Stimulated activated CD8-positive, alpha-beta memory T cell treated with anti-CD3 and anti-CD28 coated beads, Interleukin-7, amount 100 ng/mL, for 24 hours (primary cell): Measurements from ENCODE around the gene AGPAT4.
"Not testable (repeated sequence)": the region's sequence is repeated elsewhere in the genome, so short reads cannot be mapped to it uniquely, and the experiment has no call there.

Experiments
- DNase-seq: peaks from one replicate; pipeline ENCODE4 v3.0.0-alpha.2; 2020; ENCODE audit warnings: low read depth

AGPAT4 gene

DNA sequence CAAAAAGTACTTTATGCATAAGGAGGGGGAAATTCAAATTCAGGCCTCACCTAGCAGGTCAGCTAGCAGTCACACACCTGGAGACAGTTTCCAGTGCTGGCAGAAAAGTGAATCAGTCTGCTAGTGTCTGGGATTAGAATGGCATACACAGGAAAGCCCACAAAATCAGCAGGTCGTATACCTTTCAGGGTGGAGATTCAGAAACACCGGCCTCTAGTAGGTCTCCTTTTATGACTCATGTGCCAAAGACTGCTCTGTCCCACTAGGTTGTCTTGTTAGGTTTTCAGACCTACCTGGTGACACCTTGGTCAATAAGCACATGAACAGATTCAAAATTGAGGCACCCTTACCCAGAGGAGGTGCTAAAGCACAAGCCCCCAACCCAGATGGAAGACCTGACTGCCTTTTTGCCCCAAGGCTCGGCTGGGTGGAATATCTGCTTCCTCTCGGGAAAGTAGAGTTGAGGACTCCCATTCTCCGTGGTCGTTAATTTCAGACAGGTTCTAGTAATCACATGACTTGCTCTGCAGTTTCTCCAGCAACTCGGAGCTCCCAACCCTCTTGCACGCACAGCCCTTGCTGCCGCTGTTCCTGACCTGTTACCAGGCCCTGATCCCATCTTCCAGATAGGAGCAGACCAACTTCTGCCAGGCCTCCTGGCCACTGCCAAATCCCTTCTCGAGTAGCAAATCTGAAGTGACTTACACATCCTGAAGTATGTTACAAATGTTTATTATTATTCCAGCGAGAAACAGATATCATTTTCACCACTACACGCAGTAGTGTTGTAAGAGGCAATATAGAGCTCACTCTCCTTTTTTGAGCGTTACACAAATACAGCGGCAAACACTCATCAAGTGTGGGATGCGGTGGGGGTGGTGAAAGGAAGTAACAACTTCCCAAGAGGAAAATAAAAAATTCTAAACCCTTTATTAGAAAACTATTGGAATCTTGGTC, 46.6 kb downstream of the AGPAT4 start:
- DNase-seq = no peak

DNA sequence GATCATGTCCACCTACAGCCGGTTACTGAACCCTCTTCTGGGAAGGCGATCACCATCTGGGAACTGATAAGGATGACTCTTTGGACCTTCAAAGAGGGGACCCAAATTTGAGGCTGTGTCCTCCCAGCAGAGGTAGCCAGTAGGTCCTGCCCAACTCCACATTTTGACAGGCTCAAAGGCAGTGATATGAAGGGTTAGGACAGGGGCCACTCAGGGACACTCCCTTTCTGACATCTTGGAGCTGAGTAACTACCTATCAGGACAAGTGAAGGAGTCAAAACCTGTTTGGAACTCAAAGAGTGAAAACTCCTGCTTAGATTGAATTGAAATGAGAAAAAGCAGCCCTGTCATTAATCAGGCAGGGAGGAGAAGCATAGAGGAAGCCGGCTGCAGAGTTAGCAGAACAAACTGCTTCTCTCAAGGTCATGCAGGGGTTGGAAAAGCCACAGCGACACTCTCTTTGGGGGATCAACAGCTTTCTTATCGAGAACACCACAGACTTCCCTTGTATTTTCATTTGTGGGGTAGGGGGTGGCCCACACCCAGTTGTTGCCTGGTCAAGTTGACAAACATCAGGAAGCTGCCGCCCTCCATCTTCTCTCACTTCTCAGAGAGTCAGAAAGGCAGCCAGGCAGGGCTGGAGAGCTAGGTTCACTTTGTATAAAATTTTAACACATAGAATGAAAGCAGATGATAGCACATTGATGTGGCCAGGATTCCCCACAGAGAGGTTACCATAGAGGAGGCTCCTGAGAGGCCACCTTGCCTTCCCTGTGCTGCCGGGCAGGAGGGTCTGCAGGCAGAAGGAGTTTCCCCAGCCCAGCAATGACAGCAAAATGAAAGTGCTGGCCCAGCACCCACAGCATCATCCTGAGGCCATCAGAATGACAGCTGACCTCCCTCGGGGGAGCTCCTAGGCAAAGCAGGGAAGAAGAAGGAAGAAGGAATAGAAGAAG, 47.6 kb downstream of the AGPAT4 start:
- no peak for DNase-seq

DNA sequence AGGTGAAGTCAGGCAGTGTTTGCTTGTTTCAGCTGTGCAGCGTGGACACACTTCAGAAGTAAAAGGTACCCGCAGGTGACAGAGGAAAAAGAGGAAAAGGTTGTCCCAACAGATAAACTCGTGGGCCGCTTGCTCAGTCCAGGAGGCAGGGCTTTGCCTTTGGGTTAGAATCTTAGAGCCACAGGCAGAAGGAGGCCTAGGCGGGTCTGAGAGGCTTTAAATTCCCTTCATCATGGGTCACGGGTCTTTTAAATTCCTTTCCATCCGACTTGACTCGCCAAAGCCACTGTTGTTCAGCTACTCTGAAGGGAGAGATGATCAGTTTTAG, 48.2 kb downstream of the AGPAT4 start:
- no peak for DNase-seq

DNA sequence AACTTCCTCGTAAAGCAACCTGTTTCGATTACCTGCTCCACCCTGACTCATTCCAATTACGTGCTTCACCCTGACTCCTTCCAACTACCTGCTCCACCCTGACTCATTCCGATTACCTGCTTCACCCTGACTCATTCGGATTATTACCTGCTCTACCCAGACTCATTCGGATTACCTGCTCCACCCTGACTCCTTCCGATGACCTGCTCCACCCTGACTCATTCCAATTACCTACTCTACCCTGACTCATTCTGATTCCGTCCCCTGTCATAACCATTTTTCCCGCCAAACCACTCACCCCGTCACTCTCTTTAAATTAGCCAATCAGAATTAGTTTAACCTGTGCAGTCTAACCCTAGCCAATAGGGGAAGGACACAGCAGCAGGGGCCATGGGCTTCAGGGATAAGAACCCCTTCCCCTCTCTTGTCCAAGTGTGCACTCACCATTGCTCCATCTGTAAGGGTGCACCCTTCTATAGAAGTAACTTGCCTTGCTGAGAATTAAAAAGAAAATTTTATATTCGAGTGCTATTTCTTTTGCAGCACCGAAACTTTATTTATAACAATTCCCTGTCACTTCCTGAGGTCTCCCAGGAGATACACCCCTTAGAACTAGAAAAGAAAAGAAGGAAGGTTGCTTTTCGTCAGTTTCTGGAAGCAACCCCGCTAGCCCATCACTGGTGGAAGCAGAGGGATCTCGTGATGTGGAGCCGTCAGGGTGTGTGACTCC, 48.7 kb downstream of the AGPAT4 start:
- DNase-seq = not testable (repeated sequence)

DNA sequence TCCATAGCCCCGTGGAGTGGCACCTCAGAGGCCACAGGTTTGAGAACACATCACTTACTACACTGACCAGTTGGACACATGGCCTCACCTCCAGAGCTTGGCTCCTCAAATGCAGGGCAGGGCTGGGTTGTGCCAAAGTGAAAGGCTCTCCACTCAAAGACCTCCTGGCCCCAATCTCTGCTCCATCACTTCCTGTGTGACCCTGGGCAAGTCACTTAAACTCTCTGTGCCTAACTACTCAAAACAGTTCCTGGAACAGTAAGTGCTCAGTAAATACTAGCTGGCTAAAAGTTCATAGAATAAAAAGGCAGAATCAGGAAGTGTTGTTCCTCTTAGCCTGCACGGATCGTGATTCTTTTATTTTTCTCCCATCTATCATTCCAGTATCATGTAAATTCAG, 50.2 kb downstream of the AGPAT4 start:
- DNase-seq = no peak

DNA sequence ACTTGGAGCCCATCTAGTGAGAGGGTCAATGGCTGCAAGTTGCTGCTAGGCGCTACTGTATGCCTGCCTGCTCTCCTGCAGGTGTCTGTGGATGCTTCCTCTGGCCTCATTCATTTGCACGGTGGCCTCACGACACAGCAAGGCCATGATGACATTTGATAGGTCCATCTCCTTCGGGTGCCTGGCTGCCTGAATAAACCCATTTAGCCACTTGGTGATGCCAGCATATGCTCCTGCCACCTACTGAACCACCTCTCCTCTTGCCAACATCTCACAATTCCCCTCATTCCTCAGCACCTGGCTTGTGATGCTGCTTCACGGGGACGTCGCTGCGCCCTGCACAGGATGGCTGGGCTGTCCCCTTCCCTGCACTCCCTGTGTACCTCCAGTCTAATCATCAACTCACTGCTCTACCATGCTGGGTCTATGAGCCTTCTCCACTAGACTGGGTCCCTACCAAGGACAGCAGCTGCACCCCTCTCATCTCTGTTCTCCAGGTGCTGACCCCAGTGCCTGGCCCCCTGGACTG, 51.1 kb downstream of the AGPAT4 start:
- DNase-seq = no peak

DNA sequence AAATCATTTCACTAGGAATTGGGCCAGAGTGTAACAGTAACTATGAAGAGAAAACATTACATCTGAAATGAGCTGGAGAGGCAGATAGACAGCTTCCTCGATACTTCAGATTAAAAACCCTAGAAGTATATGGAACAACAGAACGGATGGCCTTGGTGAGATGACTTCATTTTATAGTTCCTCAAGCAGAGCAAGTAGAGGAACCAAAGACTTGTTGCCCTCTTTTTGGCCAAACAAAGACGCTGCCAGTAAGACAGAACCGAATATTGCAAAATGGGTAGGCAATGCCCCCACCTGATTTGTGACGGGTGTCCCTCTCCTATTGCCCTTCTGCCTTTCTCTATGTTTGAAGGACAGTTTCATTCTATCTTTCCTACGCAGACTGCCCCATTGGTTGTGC, 53.5 kb downstream of the AGPAT4 start:
- DNase-seq = no peak

DNA sequence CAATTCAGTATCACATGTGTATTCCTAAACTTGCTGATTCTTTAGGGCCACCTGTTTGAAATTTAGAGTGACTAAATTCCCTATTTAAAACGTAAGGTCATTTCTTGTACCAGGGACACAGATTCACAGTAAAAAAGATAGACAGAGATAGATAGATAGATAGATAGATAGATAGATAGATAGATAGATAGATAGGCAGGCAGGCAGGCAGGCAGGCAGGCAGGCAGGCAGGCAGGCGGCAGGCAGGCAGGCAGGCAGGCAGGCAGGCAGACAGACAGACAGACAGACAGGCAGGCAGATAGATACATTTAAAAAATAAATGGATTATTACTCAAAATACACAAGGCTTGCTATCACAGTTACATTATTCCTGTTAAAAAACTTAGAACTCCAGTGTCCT, 54.2 kb downstream of the AGPAT4 start:
- DNase-seq = no peak

DNA sequence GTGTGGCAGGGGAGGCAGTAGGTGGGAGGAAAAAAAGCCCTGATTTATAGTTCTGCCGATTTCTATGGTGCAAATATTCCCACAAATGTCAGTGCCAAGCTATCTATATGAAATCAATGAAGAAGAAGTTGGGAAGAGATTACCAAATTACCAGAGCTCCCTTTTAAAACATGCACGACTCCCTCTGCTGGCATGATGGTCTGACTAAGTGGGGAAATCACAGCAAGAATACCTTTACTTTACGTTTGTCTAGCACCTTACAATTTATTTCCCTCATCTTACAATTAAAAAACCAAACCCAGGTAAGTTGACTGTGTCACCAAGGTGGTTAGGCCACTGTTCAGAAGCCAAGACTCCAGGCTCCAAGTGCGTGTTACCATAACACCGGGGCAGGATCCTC, 55.6 kb downstream of the AGPAT4 start:
- no peak for DNase-seq

DNA sequence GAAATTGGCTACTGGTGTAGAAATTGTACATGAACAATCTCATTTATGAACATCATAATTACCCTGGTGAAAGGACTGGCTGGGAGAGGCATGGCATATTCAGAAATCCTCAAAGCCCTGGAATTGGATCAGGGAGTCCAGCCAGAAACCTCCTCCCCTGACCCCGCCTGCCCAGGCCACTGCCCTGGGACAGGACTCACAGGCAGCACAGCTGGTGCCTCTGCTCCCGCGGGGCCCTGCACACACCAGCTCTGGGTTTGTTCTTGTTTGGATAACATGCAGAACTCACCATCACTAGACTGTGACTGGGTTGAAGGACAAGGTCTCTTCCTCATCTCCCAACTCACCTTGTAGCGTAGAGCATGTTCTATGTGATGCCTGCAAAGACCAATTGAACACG, 56.2 kb downstream of the AGPAT4 start:
- no peak for DNase-seq

DNA sequence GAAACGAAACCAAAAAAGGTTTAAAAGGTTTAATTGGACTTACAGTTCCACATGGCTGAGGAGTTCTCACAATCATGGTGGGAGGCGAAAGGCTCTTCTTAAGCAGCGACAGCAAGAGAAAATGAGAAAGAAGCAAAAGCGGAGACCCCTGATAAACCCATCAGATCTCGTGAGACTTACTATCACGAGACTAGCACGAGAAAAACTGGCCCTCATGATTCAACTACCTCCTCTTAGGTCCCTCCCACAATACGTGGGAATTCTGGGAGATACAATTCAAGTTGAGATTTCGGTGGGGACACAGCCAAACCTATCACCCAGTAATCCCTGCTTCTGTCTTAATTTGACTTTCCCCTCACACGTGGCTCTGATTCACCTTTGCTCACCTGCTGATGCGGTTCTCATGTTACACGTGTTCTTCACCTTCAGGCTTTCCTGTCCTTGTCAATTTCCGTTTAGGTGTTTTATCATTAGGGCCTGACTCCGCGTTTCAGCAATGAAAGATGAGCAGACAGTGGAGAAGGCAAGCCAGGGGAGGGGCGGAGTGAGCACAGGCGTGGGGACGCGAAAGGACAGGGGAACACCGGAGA, 57.1 kb downstream of the AGPAT4 start:
- DNase-seq = no peak

DNA sequence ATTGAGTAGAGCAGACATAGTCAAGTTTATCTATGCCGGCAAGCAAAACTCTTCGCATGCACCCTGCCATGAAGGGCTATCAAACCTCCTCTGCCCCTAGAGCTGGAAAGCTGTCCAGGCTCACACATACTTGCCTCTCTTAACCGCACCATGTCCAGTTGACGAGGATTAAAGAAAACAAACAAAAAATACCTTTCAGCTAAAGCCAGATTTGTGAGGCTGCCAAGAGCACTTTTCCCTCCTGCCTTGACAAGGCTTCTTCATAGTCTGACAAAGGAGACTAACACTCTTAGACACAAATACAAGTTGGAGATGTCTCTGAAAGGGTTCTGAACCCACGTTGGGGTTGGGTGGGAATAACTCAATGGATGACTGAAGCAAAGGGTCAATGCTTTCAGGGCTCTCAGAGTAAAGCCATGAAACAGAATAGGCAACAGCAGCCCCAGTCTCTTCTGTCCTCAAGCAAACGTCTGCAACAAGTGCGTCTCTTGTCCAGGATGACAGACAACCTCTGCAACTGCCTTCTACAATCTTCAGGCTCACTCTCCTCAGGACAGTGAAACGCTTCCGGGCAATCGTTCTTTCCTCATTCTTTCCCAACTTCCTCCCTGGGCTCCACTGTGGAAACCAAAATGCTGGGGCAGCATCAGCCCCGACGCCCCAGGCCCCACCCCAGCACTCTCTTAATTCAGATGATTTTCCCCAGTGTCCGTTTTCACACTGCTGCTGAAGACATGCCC, 57.8 kb downstream of the AGPAT4 start:
- DNase-seq = no peak

DNA sequence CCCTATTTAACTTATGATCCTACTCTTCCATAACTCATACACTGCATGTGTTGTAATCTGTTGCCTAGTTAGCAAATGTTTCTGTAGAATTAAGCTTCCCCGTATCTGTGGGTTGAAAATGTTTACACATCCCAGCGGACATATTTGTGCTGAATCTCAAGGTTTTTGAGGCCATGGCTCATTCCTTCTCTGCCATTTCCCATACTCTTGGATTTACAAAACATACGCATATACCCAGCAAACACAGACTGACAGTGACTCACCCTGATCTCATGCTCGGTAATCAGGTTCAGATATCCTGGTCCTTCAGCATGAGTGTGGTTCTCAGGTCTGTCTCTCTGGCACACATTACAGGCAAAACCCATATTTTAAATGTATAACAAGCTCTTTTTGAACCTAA, 58.7 kb downstream of the AGPAT4 start:
- DNase-seq = no peak

DNA sequence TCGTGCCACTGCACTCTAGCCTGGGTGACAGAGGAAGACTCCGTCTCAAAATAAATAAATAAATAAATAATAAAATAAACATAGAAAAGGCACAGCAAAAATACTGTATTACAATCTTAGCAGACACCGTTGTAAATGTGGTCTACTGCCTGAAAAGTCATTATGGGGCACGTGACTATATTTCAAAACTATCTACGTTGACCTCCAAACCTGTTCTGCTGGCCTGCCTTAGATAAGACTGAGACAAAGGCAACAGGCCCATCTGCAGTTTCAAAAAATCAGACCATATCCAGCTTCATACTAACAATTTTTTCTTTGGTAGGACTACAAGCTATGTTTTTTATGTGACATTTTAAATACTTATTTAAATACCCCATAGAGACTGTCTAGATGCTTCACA, 59.1 kb downstream of the AGPAT4 start:
- DNase-seq = no peak

DNA sequence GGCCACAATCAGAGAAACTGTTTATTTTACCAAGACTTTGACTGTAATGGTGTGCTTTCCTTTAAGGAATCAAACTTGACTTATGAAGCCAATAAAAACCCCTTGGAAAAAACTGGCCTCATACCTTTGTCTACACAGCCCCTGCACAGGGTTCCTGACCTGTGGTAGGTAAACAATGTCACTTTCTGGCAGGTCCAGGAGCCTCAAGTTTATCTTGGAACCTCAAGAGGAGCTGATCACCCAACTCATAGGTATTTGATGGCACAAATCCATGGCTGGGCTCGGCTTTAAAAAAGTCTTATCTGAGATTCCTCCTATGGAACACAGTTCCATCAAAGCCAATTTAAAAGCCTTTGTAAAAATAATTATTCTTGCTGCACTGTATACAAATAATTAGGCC, 61.0 kb downstream of the AGPAT4 start:
- DNase-seq = no peak

DNA sequence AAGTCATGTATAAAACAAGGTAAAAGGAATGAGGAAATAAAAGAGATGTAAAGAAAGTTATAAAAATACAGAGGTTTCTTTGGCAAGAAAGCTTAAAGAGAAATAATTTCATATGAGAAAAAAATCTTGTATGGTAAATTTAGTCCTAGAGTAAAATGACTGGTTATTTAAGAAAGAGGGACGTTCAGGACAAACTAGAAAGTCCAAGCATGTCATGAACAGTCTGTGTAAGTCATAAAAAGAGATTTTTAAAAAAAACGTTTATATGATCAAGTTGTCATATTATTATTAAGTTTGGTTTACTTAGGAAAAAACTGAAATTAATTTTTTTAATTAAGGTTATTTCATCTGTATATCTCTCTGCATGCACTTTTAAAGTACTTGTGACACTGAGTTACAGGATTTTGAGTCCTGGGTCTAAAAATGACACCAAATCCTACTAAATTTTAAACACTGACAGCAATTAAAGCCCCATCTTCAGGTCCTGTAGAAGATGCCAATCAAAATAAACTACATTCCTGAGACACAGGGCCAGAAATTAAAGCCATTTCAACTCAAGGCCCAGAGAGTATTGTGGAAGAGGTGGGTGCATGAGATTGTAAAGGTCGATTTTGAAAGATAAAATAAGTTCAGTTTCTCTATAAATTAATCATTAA, 62.4 kb downstream of the AGPAT4 start:
- no peak for DNase-seq

DNA sequence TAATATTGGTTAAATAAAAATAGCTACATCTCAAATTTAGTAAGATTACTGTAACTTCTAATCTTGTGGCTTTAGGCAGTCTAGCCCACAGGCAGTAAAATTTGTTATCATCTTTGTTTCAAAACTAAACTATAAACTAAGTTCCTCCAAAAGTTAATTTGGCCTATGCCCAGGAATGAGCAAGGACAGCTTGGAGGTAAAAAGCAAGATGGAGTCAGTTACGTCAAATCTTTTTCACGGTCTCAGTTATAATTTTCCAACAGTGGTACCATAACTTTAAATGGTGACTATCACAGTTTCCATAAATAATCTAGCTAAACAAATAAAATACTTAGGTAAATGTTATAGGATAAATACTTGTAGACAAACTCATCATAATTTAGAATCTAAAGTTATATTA, 63.0 kb downstream of the AGPAT4 start:
- no peak for DNase-seq

DNA sequence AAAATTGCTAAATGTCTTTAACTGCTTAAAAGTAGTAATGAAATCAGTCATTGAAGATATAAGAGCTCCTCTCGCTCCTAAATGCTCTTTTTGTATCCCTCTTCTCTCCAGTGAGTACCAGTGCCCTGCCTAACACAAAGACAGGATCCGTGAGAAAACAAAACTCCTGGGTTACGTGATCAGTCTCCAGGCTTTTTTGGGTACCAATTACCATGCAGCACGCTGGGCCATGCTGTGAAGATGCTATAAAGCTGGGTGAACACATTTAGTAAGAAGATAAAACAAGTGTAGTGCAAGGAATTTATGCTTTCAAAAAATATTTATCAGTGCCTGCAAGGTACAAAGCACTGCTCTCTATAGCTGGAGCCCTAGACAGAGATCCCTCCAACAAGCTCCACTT, 66.7 kb downstream of the AGPAT4 start:
- no peak for DNase-seq

DNA sequence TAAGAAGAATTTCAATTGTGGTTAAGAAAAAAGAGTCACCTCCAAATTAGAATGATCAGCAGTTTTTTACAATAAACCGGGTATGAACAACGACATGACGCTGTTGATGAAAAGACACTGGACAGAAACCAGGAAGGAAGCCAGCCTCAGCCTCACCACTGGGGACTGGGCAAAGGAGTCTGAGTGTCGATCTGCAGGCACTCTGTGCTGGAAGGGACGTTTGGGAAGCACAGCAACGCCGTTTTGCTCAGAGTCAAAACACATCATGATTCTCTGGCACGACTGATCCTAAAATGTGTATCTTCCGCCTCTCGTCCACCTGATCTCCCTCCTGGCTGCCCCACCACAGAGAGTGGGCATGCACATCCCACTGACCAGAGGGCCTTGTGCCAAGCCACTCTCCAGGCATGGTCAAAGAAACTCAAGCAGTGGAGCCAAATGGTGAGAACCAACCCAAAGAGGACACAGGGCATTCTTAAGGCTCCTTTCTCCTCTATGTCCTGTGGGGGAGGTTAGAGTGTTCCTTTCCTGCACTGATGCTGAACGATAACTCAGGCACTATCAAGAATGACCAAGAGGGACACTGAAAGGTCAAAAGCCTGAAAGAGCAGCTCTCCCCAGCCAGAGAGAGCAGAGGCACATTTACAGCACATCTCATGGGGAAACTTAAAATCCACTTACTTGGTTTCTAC, 68.8 kb downstream of the AGPAT4 start:
- no peak for DNase-seq
